Thoracic aorta (tissue), 2 donors: ENCODE data around the gene PALM2AKAP2. TPM values are rescaled to one million over a fixed set of nuclear protein-coding genes. Genes with fewer than 3 reads are reported as not detected.

Source experiments
- ATAC-seq: fragments of 150-250 bp; one replicate; pipeline ENCODE4 v1.8.0; 2017; ENCODE audit warnings: low read depth; ENCODE audit not compliant: insufficient number of reproducible peaks, low FRiP score
- DNase-seq: peaks from one replicate; pipeline ENCODE4 v3.0.0-alpha.2; 2020; ENCODE audit warnings: low spot score
- H3K27ac ChIP-seq, 2 donors: fragments of 200-600 bp; sonication (generic); 1 replicate in 1 of 2; 2 replicates in 1 of 2; pipeline ENCODE4 v1.5.1; 2016; ENCODE audit warnings: mild to moderate bottlenecking in 2 of 2, moderate library complexity in 2 of 2
- H3K27me3 ChIP-seq: fragments of 200-600 bp; sonication (generic); replicated peaks from 2 replicates; pipeline ENCODE4 v1.6.0; 2016; ENCODE audit warnings: mild to moderate bottlenecking; ENCODE audit not compliant: insufficient read depth
- H3K36me3 ChIP-seq: fragments of 200-600 bp; sonication (generic); one replicate; pipeline ENCODE4 v1.5.1; 2016
- H3K4me1 ChIP-seq, 2 donors: fragments of 200-600 bp; sonication (generic); 1 replicate in 1 of 2; 2 replicates in 1 of 2; pipeline versions ENCODE4 v1.5.1 to v1.6.0; 2016; ENCODE audit warnings: low read depth in 2 of 2, mild to moderate bottlenecking in 1 of 2; ENCODE audit not compliant: control insufficient read depth in 1 of 2
- H3K4me3 ChIP-seq: fragments of 200-600 bp; sonication (generic); 2 replicates; pipeline ENCODE4 v1.5.1; 2016; ENCODE audit warnings: mild to moderate bottlenecking
- H3K9me3 ChIP-seq: fragments of 200-600 bp; sonication (generic); 2 replicates; pipeline ENCODE4 v1.5.1; 2016
- total RNA-seq, 2 donors: library from RNA; depleted of rRNA; stranded (reverse); fragments of >200 nt; gene quantifications; one replicate each; pipeline versions ENCODE4 v1.1.0 to v1.2.3, GENCODE V29; 2016
- TF ChIP-seq, protein P1 (sequence below): fragments of 200-600 bp; sonication (generic); IDR thresholded peaks from one replicate; pipeline ENCODE4 v1.5.1; 2019; ENCODE audit warnings: antibody characterized with exemption

Gene PALM2AKAP2
- total RNA-seq, 2 donors from 2014 or later: 45.9 to 84.2 TPM

DNA sequence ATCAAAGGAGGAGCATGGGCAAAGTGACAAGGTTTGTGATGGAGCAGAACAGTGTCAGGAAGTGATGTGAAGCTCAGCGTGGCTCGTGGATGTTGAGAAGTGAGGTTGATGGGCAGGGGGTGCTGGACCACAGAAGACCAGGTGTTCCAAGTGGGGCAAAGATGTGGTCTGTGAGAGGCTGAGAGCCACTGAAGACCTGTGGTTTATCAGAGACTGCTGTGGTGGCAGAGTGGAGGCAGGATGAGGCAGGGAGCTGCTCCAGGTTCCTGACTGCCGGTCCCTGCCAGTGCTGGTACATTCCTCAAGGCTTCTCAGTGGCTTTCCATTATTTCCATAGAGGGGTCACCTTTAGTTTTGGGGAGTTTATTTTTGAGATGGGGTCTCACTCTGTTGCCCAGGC lies 19.1 kb downstream of the PALM2AKAP2 start:
- H3K36me3 ChIP-seq: no peaks in the 10 kb centered on the region
- H3K27me3 ChIP-seq: no peaks in the 10 kb centered on the region
- DNase-seq: no peak
- no peaks in the 10 kb centered on the region for H3K9me3 ChIP-seq
- peak overlapping the region; percentile 91 to 95 for H3K27ac ChIP-seq
- TF ChIP-seq, protein P1, sequence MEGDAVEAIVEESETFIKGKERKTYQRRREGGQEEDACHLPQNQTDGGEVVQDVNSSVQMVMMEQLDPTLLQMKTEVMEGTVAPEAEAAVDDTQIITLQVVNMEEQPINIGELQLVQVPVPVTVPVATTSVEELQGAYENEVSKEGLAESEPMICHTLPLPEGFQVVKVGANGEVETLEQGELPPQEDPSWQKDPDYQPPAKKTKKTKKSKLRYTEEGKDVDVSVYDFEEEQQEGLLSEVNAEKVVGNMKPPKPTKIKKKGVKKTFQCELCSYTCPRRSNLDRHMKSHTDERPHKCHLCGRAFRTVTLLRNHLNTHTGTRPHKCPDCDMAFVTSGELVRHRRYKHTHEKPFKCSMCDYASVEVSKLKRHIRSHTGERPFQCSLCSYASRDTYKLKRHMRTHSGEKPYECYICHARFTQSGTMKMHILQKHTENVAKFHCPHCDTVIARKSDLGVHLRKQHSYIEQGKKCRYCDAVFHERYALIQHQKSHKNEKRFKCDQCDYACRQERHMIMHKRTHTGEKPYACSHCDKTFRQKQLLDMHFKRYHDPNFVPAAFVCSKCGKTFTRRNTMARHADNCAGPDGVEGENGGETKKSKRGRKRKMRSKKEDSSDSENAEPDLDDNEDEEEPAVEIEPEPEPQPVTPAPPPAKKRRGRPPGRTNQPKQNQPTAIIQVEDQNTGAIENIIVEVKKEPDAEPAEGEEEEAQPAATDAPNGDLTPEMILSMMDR: no peak
- peak overlapping the region; percentile 40 for H3K4me3 ChIP-seq
- peaks cover 33 to 92% of the 10 kb centered on the region in 2 donors for H3K4me1 ChIP-seq
- ATAC-seq: no peak

DNA sequence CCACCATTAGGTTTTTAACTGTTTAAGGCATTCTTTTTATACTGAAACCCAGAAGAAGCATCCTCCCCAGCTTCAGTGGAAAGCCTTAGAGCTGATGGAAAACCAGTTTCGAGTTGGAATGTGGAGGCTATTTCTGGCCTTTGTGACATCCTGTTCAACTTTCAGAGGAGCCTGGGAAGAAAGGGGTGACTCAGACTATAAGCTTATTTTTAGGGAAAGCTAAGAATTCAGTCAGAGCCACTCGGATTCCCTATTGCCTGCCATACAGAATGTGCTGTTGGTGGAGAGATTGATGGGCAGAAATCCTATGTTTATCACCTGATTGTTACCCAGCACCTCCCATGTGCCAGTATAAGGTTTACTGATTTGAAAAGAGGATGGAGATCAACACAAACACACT lies 19.8 kb downstream of the PALM2AKAP2 start:
- Histone ChIP-seq H3K27me3 (no peaks in the 10 kb centered on the region), H3K9me3 (no peaks in the 10 kb centered on the region), H3K4me1 (peaks cover 29 to 92% of the 10 kb centered on the region in 2 donors), H3K36me3 (no peaks in the 10 kb centered on the region), H3K4me3 (peak overlapping the region; percentile 40), H3K27ac (peak overlapping the region; percentile 91 to 95)
- TF ChIP-seq, protein P1: no peak
- ATAC-seq (peak; percentile 92), DNase-seq (no peak)

DNA sequence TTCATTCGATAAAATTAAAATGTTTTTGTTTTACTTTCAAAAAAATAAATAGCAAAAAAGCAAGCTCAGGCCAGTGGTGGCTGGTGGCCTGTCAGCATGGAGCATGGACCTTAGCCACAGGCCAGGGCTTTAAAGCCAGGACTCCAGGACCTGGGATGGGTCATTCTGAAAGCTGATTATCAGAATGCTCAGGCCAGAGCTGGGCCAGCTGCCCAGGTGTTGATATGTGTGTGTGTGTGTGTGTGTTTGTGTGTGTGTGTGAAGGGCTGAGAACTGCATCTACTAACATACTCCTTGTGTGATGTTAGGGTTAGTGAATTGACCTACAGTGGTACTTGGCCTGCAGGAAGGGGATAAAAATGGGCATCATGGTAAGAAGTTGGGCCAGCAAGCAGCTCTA lies 21.5 kb downstream of the PALM2AKAP2 start:
- no peak for DNase-seq
- Histone ChIP-seq H3K9me3 (no peaks in the 10 kb centered on the region), H3K36me3 (no peaks in the 10 kb centered on the region), H3K27me3 (no peaks in the 10 kb centered on the region), H3K4me3 (no peak overlapping the region), H3K4me1 (peaks cover 37 to 92% of the 10 kb centered on the region in 2 donors), H3K27ac (peak overlapping the region; percentile 91 to 95)
- TF ChIP-seq, protein P1: no peak
- no peak for ATAC-seq

DNA sequence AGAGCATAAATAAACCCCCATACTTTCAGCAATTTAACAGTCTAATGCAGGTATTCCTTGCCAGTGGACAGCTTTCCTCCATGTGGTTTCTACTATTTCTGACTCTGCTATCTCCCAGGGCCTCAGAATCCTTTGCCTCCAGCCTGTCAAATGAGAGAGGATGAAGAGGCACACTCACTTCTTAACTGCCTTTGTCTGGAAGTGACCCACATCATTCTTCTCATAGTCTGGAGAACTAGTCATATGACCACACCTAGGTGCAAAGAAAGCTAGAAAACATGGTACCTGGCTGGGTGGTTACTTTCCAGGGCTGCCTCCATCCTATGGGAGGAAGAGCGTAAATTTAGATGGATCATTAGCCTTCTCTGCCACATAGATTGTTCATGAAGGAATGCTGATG lies 22.5 kb downstream of the PALM2AKAP2 start:
- ATAC-seq (no peak), DNase-seq (no peak)
- Histone ChIP-seq H3K27me3 (no peaks in the 10 kb centered on the region), H3K4me1 (peaks cover 44 to 93% of the 10 kb centered on the region in 2 donors), H3K36me3 (no peaks in the 10 kb centered on the region), H3K4me3 (no peak overlapping the region), H3K27ac (peak overlapping the region; percentile 19 to 95), H3K9me3 (no peaks in the 10 kb centered on the region)
- TF ChIP-seq, protein P1: no peak

DNA sequence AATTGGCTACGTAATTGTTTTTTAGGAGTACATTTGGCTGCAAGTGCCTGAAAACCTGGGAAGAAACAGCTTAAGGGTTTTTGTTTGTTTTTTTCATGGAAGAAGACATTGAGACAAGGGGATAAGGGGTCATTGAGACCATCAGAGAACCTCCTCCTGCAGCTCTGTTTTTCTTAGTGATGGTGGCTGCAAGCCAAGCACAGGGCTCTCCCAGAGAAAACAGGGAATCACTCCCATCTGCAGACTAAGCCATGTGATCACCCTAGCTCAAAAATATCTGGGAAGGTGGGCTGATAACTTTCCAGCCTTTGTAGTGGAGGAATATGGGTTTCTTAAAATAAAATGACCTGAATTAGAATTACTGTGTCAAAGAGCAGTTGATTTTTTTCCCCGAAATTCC lies 25.1 kb downstream of the PALM2AKAP2 start:
- H3K9me3 ChIP-seq: no peaks in the 10 kb centered on the region
- TF ChIP-seq, protein P1: no peak
- H3K36me3 ChIP-seq: no peaks in the 10 kb centered on the region
- ATAC-seq (no peak), DNase-seq (no peak)
- H3K4me1 ChIP-seq: peaks cover 34 to 72% of the 10 kb centered on the region in 2 donors
- H3K27ac ChIP-seq: no peak overlapping the region
- no peaks in the 10 kb centered on the region for H3K27me3 ChIP-seq
- no peak overlapping the region for H3K4me3 ChIP-seq
